Astrocyte of the cerebellum (primary cell): Measurements from ENCODE around the gene POLD4.

ENCODE experiments used
- DNase-seq: peaks from one replicate; pipeline ENCODE4 v3.0.0-alpha.2; 2011; ENCODE audit warnings: low read depth
- H3K4me3 ChIP-seq: 2 replicates; pipeline ENCODE4 v1.5.1; 2011; ENCODE audit warnings: mild to moderate bottlenecking, low read depth, low read length, moderate library complexity
- in situ Hi-C: cut with HindIII; loops from 2 replicates; pipeline ENCODE4 v1.10.0; 2017; ENCODE audit warnings: low sequenced_read_pairs
- TF ChIP-seq, protein P1 (sequence below): IDR thresholded peaks from 2 replicates; pipeline ENCODE4 v1.5.1; 2012; ENCODE audit warnings: low read length, low read depth, moderate library complexity, mild to moderate bottlenecking; ENCODE audit errors: missing control alignments

The POLD4 gene

DNA sequence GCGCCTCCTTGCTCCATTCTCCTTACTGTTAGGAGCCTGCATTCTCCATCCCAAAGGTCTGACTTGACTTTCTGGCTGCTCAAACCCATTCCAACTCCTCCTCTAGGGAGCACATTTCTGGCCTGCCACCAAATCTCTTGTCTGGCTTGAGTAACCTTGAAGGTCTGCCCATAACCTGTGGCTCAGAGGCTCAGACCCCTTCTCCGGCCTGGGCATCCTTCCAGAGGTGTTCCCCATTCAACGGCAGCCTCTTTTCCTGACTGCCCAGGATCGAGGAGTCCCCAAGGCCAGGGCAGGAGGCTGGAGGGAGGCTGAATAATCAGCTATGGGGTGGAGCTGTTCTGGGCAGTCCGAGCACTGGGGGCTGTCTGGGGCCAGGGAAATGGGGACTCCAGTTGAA, 40.6 kb upstream of the POLD4 start:
- TF ChIP-seq, protein P1, sequence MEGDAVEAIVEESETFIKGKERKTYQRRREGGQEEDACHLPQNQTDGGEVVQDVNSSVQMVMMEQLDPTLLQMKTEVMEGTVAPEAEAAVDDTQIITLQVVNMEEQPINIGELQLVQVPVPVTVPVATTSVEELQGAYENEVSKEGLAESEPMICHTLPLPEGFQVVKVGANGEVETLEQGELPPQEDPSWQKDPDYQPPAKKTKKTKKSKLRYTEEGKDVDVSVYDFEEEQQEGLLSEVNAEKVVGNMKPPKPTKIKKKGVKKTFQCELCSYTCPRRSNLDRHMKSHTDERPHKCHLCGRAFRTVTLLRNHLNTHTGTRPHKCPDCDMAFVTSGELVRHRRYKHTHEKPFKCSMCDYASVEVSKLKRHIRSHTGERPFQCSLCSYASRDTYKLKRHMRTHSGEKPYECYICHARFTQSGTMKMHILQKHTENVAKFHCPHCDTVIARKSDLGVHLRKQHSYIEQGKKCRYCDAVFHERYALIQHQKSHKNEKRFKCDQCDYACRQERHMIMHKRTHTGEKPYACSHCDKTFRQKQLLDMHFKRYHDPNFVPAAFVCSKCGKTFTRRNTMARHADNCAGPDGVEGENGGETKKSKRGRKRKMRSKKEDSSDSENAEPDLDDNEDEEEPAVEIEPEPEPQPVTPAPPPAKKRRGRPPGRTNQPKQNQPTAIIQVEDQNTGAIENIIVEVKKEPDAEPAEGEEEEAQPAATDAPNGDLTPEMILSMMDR, result no peak
- DNase-seq, result no peak
- H3K4me3 ChIP-seq, result no peak overlapping the region
- in situ Hi-C loops, result no loop called here

DNA sequence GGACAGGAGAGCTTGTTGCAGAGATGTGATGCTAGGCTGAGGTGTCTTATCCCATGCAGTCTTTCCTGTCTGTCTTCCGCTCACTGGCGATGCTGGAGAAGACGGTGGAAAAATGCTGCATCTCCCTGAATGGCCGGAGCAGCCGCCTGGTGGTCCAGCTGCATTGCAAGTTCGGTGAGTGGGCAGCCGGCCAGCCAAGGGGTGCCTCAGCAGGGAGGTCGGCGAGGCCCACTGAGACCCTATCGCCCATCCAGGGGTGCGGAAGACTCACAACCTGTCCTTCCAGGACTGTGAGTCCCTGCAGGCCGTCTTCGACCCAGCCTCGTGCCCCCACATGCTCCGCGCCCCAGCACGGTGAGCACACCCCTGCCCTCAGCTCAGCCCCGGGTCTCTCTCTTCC, 40.1 kb upstream of the POLD4 start:
- TF ChIP-seq, protein P1, result no peak
- no peak for DNase-seq
- in situ Hi-C loops, result no loop called here
- no peak overlapping the region for H3K4me3 ChIP-seq

DNA sequence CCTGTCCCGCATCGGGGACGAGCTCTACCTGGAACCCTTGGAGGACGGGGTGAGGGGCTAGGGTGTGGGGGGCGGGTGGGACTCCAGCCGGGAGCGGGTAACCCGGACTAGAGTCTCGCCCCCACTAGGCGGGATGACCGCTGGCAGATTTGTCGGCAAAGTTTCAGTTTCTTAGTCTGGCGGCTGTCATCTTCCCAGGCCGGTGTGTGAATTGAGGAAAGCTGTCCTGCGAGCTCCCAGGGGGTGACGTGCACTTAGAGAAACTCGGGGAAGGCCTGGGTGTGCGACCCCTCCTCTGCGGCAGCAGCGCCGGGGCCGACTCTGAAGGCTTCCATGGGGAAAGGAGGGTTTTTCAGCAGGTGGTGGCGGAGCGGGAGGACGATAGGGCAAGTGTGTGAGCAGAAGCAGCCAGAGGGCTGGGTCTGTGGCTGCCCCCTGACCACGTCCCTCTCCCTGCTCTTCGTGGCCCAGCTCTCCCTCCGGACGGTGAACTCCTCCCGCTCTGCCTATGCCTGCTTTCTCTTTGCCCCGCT, 38.9 kb upstream of the POLD4 start:
- TF ChIP-seq, protein P1, result no peak
- no peak for DNase-seq
- in situ Hi-C loops, result no loop called here
- peak overlapping the region; percentile 90 for H3K4me3 ChIP-seq

DNA sequence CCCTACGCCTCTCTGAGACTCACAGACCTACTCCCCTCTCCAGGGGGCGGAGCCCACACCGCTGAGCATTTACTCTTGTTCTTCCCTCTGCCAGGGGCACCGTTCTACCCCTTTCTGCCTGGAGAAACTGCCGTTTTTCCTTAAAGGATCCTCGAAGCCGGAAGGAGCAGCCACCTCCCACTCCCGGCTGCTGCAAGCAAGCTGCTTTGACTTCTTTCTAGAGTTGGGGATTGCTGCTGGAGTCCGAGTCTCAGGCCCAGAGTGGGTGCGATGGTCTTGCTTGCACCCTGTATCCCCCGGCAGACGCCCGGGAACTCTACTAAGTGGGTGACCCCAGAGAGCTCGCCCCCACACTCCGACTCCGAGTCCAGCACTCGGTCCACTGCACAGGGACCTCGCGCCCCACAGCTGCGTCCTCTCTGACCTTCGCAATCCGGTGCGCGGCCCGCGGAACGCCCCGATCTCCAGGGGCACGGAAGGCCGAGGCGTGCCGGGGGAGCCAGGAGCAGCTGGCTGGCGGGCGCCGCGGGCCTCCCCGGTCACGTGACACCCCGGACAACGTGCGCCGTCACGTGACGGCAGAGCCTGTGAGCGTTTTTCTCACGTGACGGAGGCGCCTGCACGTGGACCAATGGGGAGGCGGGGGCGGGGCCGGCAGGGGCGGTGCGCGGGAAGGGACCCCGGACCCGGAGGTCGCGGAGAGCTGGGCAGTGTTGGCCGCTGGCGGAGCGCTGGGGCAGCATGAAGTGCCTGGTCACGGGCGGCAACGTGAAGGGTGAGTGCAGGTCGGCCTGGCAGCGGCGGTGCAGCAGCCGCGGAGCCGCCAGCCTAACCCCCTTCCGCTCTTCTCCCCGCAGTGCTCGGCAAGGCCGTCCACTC, 38.2 kb upstream of the POLD4 start, which contains the start of gene RAD9A:
Gene RAD9A (plus strand): TSS at position 683 of the 879 bp plus-strand sequence. CDS start 59 bp downstream, at position 742.
- in situ Hi-C loops, result no loop called here
- TF ChIP-seq, protein P1, result no peak
- DNase-seq, result peak; percentile 79
- H3K4me3 ChIP-seq, result peak within 1 kb of the TSS; percentile 90

DNA sequence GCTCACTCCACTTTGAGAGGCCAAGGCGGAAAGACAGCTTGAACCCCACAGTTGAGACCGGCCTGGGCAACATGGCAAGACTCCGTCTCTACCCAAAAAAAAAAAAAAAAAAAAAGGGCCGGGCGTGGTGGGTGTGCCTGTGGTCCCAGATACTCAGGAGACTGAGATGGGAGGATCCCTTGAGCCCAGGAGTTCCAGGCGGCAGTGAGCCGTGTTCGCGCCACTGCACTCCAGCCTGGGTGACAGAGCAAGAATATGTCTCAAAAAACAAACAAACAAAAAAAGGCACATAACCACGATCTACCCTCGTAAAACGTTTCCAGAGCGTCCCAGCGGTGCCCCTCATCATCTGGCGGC, 37.6 kb upstream of the POLD4 start:
- no peak for DNase-seq
- in situ Hi-C loops, result no loop called here
- peak overlapping the region; percentile 90 for H3K4me3 ChIP-seq
- TF ChIP-seq, protein P1, result no peak

DNA sequence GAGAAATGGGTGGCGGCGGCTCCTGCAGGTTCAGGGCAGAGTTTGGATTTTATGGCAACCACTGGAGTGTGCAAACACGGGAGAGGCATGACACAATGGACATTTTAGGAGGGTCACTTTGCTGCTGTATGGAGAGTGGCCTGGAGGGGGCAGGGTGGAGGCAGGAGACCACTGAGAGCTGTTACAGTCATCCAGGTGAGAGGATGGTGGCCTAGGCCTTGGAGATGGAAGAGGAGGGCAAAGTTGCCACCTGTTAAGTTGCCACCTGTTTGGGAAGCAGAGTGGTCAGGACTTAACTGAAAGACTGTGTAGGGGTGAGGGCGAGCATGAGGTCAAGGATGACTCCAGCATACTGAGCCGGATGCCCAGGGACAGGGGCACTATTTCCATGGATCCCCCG, 36.1 kb upstream of the POLD4 start:
- no peak overlapping the region for H3K4me3 ChIP-seq
- in situ Hi-C loops, result loop anchor here (5.0 kb wide), 1 partner anchor 42 kb away; no protein-coding TSS in a partner anchor
- no peak for DNase-seq
- TF ChIP-seq, protein P1, result peak; percentile 74
